A673 (cell line): Measurements from ENCODE around the gene OR2T1. TPM values are rescaled to one million over a fixed set of nuclear protein-coding genes. Genes with fewer than 3 reads are reported as not detected.
"Not testable (repeated sequence)": the region's sequence is repeated elsewhere in the genome, so short reads cannot be mapped to it uniquely, and the experiment has no call there.

Experiments used
- BruUV-seq: library from RNA; stranded (reverse); fragments of 400-500 nt; replicated peaks from 2 replicates; lab custom pipeline; 2021; lab: Mats Ljungman, UMichigan
- CTCF ChIA-PET: fragments of 300-600 bp; sonication (Branson Sonifier 250); formaldehyde crosslinking; loops from one replicate; lab custom pipeline; 2022; ENCODE audit warnings: antibody characterized with exemption; lab: Charles Lee
- POLR2A ChIA-PET: fragments of 300-600 bp; sonication (Branson Sonifier 250); formaldehyde crosslinking; loops from one replicate; lab custom pipeline; 2022; ENCODE audit warnings: antibody characterized with exemption; ENCODE audit not compliant: low non-redundant PET; lab: Charles Lee
- DNase-seq: peaks from one replicate; pipeline ENCODE4 v3.0.0-alpha.2; 2015; ENCODE audit warnings: low spot score
- H3K27ac ChIP-seq: fragments of 200-600 bp; sonication (generic); 2 replicates; pipeline ENCODE4 v1.5.1; 2016; ENCODE audit warnings: mixed run types, low read depth, mild to moderate bottlenecking, mixed read lengths, antibody characterized with exemption, low read length; ENCODE audit not compliant: poor library complexity, severe bottlenecking
- H3K27me3 ChIP-seq: fragments of 200-600 bp; sonication (generic); replicated peaks from 2 replicates; pipeline ENCODE4 v1.6.1; 2017; ENCODE audit warnings: mixed run types, low read depth, mild to moderate bottlenecking, mixed read lengths, antibody characterized with exemption, low read length; ENCODE audit not compliant: insufficient read depth, poor library complexity
- H3K36me3 ChIP-seq: fragments of 200-600 bp; sonication (generic); 2 replicates; pipeline ENCODE4 v1.6.1; 2016; ENCODE audit warnings: mixed run types, mild to moderate bottlenecking, mixed read lengths, antibody characterized with exemption, low read length; ENCODE audit not compliant: insufficient read depth, poor library complexity, severe bottlenecking
- H3K4me1 ChIP-seq: fragments of 200-600 bp; sonication (generic); 2 replicates; pipeline ENCODE4 v1.6.1; 2017; ENCODE audit warnings: mixed run types, mild to moderate bottlenecking, mixed read lengths, antibody characterized with exemption, low read length; ENCODE audit not compliant: insufficient read depth, poor library complexity, severe bottlenecking
- H3K4me3 ChIP-seq: fragments of 200-600 bp; sonication (generic); 2 replicates; pipeline ENCODE4 v1.5.1; 2016; ENCODE audit warnings: low read depth, mixed run types, mild to moderate bottlenecking, mixed read lengths, low read length; ENCODE audit not compliant: poor library complexity, severe bottlenecking
- H3K9me3 ChIP-seq: fragments of 200-600 bp; sonication (generic); 2 replicates; pipeline ENCODE4 v1.6.1; 2016; ENCODE audit warnings: mixed run types, low read depth, mild to moderate bottlenecking, mixed read lengths, antibody characterized with exemption, low read length; ENCODE audit not compliant: poor library complexity, severe bottlenecking
- EZH2 ChIP-seq: fragments of 200-600 bp; sonication (generic); IDR thresholded peaks from 2 replicates; pipeline ENCODE4 v1.6.1; 2017; ENCODE audit warnings: borderline replicate concordance, low read depth, mild to moderate bottlenecking, mixed read lengths, antibody characterized with exemption, low read length; ENCODE audit not compliant: poor library complexity, severe bottlenecking
- intact Hi-C: fragments of 100-400 bp; cut with micrococcal nuclease; formaldehyde crosslinking; loops from one replicate; pipeline ENCODE4 v1.10.0; 2022; ENCODE audit not compliant: unreplicated experiment
- total RNA-seq: library from RNA; stranded (reverse); gene quantifications from 2 replicates; pipeline ENCODE4 v1.2.3, GENCODE V29; 2021
- TF ChIP-seq, protein P1 (sequence below): fragments of 300-800, 200-600 bp; sonication (generic); conservative IDR thresholded peaks from 2 replicates; pipeline ENCODE4 v1.5.1; 2017; ENCODE audit warnings: low read depth, mild to moderate bottlenecking, antibody characterized with exemption, low read length, moderate library complexity, mixed read lengths

Gene OR2T1
- total RNA-seq, 1 experiment from 2014 or later = not detected

DNA sequence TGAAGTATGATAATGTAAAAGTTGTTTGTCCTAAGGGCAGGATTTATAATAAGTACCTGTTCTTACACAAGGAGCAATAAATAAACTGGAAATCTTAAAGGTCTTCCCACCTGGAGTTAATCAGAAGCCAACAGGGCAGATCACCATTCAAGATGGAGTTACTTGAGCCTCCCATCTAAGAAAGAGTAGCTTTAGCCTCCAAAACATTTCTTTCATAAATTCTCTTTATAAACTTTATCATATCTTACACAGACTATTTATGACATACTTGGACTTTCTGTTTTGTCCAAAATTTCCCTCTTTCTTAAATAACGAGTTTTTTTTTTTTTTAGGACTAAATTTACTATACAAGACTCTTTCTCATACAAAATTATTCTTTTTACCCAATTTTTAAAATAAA lies 18.5 kb downstream of the OR2T1 start:
- Histone ChIP-seq H3K4me3 (no peak overlapping the region), H3K36me3 (no peaks in the 10 kb centered on the region), H3K4me1 (no peaks in the 10 kb centered on the region), H3K9me3 (peaks cover 24% of the 10 kb centered on the region), H3K27ac (no peak overlapping the region), H3K27me3 (no peaks in the 10 kb centered on the region)
- DNase-seq = peak; percentile 1
- TF ChIP-seq, protein P1, sequence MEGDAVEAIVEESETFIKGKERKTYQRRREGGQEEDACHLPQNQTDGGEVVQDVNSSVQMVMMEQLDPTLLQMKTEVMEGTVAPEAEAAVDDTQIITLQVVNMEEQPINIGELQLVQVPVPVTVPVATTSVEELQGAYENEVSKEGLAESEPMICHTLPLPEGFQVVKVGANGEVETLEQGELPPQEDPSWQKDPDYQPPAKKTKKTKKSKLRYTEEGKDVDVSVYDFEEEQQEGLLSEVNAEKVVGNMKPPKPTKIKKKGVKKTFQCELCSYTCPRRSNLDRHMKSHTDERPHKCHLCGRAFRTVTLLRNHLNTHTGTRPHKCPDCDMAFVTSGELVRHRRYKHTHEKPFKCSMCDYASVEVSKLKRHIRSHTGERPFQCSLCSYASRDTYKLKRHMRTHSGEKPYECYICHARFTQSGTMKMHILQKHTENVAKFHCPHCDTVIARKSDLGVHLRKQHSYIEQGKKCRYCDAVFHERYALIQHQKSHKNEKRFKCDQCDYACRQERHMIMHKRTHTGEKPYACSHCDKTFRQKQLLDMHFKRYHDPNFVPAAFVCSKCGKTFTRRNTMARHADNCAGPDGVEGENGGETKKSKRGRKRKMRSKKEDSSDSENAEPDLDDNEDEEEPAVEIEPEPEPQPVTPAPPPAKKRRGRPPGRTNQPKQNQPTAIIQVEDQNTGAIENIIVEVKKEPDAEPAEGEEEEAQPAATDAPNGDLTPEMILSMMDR = no peak
- TF ChIP-seq EZH2 = no peak
- intact Hi-C loops = no loop called here
- ChIA-PET CTCF (no interaction called here), POLR2A (no interaction called here)
- no TSS peak for BruUV-seq

DNA sequence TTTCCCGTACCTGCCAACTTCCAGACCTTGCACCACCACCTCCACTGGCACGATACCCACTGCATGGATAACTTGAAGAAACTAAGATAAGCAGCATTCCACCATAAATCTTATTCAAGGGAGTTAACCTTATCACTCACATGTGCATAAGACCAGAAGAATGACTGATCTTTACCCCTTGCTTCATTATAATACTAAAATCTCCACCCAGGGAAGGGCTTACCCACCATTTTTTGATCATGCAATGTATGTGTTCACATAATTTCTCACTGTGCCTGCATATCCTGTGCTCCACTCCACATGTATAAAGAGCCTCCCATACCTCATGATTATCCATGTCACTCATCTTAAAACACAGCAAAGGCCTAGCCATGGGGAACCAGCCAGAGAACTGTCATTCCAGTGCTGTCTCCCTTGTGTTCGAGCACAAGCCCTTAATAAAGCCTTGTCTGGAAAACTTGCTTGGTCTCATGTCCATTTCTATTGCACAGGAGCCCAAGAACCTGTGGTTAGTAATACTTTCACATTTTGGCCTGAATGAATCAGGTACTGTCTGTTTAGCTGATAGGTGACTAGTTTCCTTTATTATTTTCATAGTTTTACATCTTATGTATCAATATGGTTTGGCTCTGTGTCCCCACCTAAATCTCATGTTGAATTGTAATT lies 24.8 kb downstream of the OR2T1 start:
- intact Hi-C loops, H3K4me1 ChIP-seq, POLR2A ChIA-PET, H3K4me3 ChIP-seq, H3K9me3 ChIP-seq, H3K36me3 ChIP-seq, H3K27ac ChIP-seq, DNase-seq, H3K27me3 ChIP-seq, CTCF ChIA-PET, BruUV-seq: not testable (repeated sequence)

DNA sequence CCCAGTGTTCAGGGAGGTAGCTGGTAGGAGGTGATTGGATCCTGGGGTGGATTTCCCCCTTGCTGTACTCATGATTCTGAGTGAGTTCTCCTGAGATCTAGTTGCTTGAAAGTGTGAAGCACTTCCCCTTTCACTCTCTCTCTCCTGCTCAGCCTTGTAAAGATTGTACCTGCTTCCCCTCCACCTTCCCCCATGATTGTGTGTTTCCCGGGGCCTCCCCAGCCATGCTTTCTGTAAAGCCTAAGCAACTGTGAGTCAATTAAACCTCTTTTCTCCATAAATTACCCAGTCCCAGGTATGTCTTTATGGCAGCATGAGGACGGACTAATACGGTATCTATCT lies 25.3 kb downstream of the OR2T1 start:
- H3K36me3 ChIP-seq, BruUV-seq, H3K4me1 ChIP-seq, intact Hi-C loops, DNase-seq, H3K27ac ChIP-seq, POLR2A ChIA-PET, CTCF ChIA-PET, H3K27me3 ChIP-seq, H3K9me3 ChIP-seq, H3K4me3 ChIP-seq: not testable (repeated sequence)

DNA sequence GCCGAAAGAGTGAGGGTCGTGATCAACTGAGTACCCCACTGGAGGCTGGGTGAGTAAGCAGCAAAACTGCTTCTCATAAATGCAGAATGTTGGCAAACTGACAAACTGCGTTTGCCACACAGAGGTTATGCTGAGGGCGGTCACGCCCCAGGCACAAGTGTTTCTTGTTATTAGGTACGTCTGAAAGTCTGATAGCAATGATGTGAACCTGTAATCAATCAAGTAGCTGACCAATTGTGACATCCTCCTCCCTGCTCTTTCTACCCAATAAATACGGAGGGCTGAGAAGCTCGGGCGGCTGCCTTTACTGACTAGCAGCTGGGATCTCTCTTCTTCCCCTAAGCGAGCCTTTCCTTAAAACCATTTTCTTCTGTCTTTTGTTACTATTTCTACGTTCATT lies 28.8 kb downstream of the OR2T1 start:
- H3K4me1 ChIP-seq, H3K4me3 ChIP-seq, CTCF ChIA-PET, H3K36me3 ChIP-seq, H3K27me3 ChIP-seq, POLR2A ChIA-PET, H3K9me3 ChIP-seq, BruUV-seq, DNase-seq, intact Hi-C loops, H3K27ac ChIP-seq: not testable (repeated sequence)

DNA sequence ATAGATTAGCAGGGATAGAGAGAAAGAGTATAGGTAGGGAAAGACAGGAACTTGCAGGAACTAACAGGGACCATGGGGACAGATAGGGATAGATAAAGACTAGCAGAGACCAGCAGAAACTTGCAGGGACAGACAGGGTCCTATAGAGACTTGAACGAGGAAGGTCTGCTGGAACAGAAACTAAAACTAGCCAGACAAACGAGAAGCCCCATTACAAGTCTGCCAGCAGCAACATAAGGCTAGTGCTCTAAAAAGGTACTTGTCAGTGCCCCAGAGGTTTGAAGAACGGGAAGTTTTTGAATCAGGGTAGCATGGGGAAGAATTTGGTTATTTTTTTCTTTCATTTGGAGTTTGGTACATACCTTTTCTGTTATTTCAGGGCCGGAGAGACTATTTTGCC lies 29.4 kb downstream of the OR2T1 start:
- H3K9me3 ChIP-seq, intact Hi-C loops, H3K36me3 ChIP-seq, H3K27ac ChIP-seq, POLR2A ChIA-PET, DNase-seq, H3K4me1 ChIP-seq, CTCF ChIA-PET, H3K27me3 ChIP-seq, BruUV-seq, H3K4me3 ChIP-seq: not testable (repeated sequence)

DNA sequence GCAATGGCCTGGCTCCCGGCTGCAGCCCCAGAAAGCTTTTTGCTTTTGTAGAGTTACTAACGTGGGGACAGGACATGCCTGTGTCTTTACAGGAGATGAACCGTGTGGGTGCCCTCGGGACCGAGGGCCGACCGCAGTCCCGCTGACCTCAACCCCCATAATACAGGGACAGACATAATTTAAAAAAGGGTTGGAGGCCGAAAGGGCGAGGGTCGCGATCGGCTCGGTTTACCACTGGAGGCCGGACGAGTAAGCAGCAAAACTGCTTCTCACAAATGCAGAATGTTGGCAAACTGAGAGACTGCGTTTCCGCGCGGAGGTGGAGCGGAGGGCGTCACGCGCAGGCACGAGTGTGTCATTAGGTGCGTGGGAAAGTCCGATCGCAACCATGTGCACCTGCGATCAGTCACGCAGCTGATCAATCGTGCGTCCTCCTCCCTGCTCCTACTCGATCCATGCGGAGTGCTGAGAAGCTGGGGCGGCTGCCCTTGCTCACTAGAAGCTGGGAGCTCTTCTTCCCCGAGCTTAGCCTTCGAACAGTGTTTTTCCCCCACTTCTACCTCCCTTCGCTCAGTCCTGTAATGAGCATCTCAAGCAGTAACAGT lies 31.1 kb downstream of the OR2T1 start:
- CTCF ChIA-PET, POLR2A ChIA-PET, intact Hi-C loops, H3K4me3 ChIP-seq, H3K27ac ChIP-seq, H3K36me3 ChIP-seq, H3K27me3 ChIP-seq, H3K4me1 ChIP-seq, DNase-seq, H3K9me3 ChIP-seq, BruUV-seq: not testable (repeated sequence)

DNA sequence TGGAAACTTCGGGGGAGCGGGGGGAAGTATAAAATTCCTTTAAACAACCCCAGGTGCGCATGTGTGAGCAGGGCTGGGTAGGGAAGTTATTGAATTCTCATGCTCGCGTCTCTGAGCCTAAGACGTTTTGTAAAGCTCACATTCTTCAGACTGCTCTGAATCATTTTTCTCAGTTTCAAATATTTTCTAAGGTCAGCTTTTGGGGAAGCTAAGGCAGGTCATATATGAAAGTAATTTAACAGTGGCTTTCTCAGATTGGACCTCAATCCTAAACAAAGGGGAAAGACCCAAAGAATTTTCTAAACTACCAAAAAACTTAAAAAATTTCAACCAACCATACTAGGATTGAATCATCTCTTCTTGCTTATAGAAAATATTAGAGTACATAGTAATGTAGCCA lies 32.1 kb downstream of the OR2T1 start:
- DNase-seq, BruUV-seq, H3K4me1 ChIP-seq, H3K36me3 ChIP-seq, intact Hi-C loops, H3K27ac ChIP-seq, H3K27me3 ChIP-seq, CTCF ChIA-PET, POLR2A ChIA-PET, H3K4me3 ChIP-seq, H3K9me3 ChIP-seq: not testable (repeated sequence)
